Thyroid gland (tissue), 4 donors: ENCODE data around the gene PDP2.

Experiments used
- POLR2A ChIP-seq, 2 donors: fragments of 450-650 bp; IDR thresholded peaks; one replicate each; pipeline ENCODE4 v1.6.1; 2017; ENCODE audit warnings: antibody characterized with exemption in 2 of 2, mild to moderate bottlenecking in 2 of 2, moderate library complexity in 1 of 2
- TF ChIP-seq, protein P1 (sequence below), 6 experiments: fragments of 200-600 bp in 3 of 6; fragments of 450-650 bp in 3 of 6; sonication (generic) in 3 of 6; IDR thresholded peaks; one replicate each; pipeline ENCODE4 v1.5.1; 2016 to 2019; ENCODE audit warnings: antibody characterized with exemption in 6 of 6, mild to moderate bottlenecking in 2 of 6, inconsistent platforms in 1 of 6, moderate library complexity in 1 of 6

DNA sequence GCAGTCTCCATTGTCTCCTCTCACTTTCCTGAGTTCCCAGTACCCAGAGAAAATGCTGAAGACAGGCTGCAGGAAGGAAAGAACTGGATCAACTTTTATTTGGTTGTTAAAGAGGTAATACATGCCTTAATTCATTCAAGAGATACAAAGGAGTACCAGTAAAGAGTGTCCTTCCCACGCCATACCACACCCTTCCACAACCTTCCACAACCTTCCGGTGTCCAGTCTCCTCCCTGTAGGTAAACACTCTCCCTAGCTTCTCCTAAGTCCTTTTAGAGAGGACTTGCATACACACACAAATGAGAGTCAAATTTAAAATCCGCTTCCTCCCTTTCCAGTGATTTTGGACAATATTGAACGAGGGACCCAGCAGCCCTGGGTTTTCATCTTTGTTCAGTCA lies 38.9 kb upstream of the PDP2 start:
- TF ChIP-seq, protein P1, sequence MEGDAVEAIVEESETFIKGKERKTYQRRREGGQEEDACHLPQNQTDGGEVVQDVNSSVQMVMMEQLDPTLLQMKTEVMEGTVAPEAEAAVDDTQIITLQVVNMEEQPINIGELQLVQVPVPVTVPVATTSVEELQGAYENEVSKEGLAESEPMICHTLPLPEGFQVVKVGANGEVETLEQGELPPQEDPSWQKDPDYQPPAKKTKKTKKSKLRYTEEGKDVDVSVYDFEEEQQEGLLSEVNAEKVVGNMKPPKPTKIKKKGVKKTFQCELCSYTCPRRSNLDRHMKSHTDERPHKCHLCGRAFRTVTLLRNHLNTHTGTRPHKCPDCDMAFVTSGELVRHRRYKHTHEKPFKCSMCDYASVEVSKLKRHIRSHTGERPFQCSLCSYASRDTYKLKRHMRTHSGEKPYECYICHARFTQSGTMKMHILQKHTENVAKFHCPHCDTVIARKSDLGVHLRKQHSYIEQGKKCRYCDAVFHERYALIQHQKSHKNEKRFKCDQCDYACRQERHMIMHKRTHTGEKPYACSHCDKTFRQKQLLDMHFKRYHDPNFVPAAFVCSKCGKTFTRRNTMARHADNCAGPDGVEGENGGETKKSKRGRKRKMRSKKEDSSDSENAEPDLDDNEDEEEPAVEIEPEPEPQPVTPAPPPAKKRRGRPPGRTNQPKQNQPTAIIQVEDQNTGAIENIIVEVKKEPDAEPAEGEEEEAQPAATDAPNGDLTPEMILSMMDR (IDR thresholded peaks at IDR 0.05), result no peak
- no peak for TF ChIP-seq POLR2A (IDR thresholded peaks at IDR 0.05)
